Progenitor cell of endocrine pancreas (in vitro differentiated cells): ENCODE results near the gene COL17A1. TPM values are rescaled to one million over a fixed set of nuclear protein-coding genes. Genes with fewer than 3 reads are reported as not detected.

ENCODE experiments used
- DNase-seq: peaks from one replicate; pipeline ENCODE4 v3.0.0; 2021; ENCODE audit warnings: low spot score; ENCODE audit not compliant: unreplicated experiment
- H3K27ac Mint-ChIP-seq: 2 replicates; pipeline ENCODE4 v1.8.0; 2021; ENCODE audit warnings: mild to moderate bottlenecking, moderate library complexity, mixed read lengths
- H3K27me3 Mint-ChIP-seq: 2 replicates; pipeline ENCODE4 v1.8.0; 2021; ENCODE audit warnings: mixed read lengths
- H3K36me3 Mint-ChIP-seq: 2 replicates; pipeline ENCODE4 v1.8.0; 2022; ENCODE audit warnings: mixed read lengths; ENCODE audit not compliant: insufficient read depth
- H3K4me1 Mint-ChIP-seq: 2 replicates; pipeline ENCODE4 v1.8.0; 2021; ENCODE audit warnings: low read depth, mixed read lengths
- H3K4me3 Mint-ChIP-seq: 2 replicates; pipeline ENCODE4 v1.8.0; 2021; ENCODE audit warnings: low read depth, mild to moderate bottlenecking, moderate library complexity, mixed read lengths
- H3K9me3 Mint-ChIP-seq: 2 replicates; pipeline ENCODE4 v1.8.0; 2021; ENCODE audit warnings: low read depth, mixed read lengths
- total RNA-seq: library from RNA; stranded (reverse); gene quantifications from 2 replicates; pipeline ENCODE4 v1.2.1, GENCODE V29; 2021
- TF ChIP-seq, protein P1 (sequence below): fragments of 200-600 bp; sonication (generic); IDR thresholded peaks from one replicate; pipeline ENCODE4 v1.5.0; 2021; ENCODE audit warnings: antibody characterized with exemption, mild to moderate bottlenecking; ENCODE audit not compliant: unreplicated experiment

COL17A1 gene
- total RNA-seq, 1 donor from 2014 or later: 0.86 TPM

DNA sequence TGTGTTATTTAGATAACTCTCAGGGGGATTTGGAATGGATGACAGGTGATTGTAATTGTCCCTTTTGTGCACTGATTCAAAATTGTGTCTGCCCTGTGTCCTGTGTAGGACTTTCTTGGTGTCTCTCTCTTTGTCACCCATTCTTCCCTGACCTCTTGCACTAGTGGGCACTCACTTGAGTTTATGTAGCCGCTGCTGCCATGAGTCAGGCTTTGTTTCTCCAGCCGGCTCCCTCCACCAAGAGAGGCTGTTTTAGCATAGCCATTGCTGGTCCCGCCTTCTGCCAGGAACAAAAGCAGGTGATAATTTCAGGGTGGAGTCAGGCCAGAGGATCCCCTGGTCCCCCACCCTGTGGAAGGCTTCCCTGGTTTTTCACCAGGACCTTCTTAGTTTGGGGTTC is 8.4 kb downstream of the COL17A1 start:
- Mint-ChIP-seq H3K9me3 (no peaks in the 10 kb centered on the region), H3K27ac (no peak overlapping the region), H3K36me3 (no peaks in the 10 kb centered on the region), H3K27me3 (no peaks in the 10 kb centered on the region), H3K4me3 (no peak overlapping the region), H3K4me1 (peaks cover 4% of the 10 kb centered on the region)
- no peak for DNase-seq
- TF ChIP-seq, protein P1, sequence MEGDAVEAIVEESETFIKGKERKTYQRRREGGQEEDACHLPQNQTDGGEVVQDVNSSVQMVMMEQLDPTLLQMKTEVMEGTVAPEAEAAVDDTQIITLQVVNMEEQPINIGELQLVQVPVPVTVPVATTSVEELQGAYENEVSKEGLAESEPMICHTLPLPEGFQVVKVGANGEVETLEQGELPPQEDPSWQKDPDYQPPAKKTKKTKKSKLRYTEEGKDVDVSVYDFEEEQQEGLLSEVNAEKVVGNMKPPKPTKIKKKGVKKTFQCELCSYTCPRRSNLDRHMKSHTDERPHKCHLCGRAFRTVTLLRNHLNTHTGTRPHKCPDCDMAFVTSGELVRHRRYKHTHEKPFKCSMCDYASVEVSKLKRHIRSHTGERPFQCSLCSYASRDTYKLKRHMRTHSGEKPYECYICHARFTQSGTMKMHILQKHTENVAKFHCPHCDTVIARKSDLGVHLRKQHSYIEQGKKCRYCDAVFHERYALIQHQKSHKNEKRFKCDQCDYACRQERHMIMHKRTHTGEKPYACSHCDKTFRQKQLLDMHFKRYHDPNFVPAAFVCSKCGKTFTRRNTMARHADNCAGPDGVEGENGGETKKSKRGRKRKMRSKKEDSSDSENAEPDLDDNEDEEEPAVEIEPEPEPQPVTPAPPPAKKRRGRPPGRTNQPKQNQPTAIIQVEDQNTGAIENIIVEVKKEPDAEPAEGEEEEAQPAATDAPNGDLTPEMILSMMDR: no peak

DNA sequence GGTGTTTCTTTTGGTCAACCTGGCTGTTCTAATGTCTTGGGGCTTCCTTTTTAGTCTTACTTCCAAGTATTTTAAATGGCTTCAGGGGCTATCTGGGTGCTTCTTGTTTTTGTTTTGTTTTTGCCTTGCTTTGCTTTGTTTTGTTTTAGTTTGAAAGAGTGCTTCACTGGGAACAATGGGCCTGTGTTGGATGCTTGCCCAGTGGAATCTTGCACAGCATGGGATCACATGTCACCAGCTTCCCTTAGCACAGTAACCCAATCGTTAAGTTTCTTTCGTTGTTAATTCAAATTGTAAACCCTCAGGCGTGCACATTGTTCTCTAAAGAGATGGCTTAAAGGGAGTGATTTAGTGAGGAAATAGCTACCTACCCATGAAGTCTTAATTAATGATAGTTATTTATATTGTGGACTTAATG is 8.9 kb downstream of the COL17A1 start:
- no peak for DNase-seq
- no peaks in the 10 kb centered on the region for H3K9me3 Mint-ChIP-seq
- peaks cover 1% of the 10 kb centered on the region for H3K27me3 Mint-ChIP-seq
- TF ChIP-seq, protein P1: no peak
- H3K27ac Mint-ChIP-seq: no peak overlapping the region
- H3K4me3 Mint-ChIP-seq: no peak overlapping the region
- no peaks in the 10 kb centered on the region for H3K36me3 Mint-ChIP-seq
- H3K4me1 Mint-ChIP-seq: peaks cover 4% of the 10 kb centered on the region

DNA sequence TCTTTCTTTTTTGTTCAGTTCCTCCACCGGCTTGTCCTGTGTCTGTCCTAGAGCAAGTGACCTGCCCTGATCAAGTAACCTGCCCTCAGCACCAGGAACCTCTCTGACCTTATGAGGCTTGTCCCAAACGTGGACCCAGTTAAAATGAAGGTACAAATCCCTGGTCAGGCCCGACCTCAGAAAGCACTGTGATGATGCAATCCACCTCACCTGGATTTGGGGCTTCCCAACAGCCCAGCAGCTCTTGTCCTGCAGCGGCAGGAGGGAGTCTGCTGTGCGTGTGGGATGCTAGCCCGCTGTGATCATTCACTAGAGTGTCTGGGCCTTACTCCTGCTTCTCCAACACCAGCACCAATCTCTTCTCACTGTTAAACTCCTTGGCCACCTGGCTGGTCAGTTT is 11.2 kb downstream of the COL17A1 start:
- no peak for DNase-seq
- peaks cover 4% of the 10 kb centered on the region for H3K4me1 Mint-ChIP-seq
- TF ChIP-seq, protein P1: no peak
- no peaks in the 10 kb centered on the region for H3K9me3 Mint-ChIP-seq
- H3K4me3 Mint-ChIP-seq: no peak overlapping the region
- no peak overlapping the region for H3K27ac Mint-ChIP-seq
- H3K27me3 Mint-ChIP-seq: peaks cover 13% of the 10 kb centered on the region
- H3K36me3 Mint-ChIP-seq: no peaks in the 10 kb centered on the region

DNA sequence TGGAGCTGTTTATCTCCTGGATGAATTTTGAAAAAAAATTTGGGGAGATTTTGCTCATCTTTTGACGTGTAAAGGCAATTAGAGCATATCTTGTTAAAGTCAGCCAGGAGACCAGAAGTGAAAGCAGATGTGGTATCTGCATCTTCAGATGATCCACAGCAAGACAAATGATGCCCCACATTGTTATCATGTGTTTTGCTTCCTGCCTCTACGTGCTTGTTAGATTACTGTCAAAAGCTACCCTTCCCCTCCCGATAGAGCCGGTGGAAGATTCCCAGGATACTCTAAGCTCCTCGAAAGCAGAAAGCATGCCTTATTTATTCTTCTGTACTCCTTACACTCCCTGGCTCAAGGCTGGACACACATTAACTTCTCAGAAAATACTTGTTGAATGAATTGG is 12.9 kb downstream of the COL17A1 start:
- Mint-ChIP-seq H3K36me3 (no peaks in the 10 kb centered on the region), H3K4me1 (peaks cover 14% of the 10 kb centered on the region), H3K4me3 (no peak overlapping the region), H3K27me3 (peaks cover 13% of the 10 kb centered on the region), H3K27ac (no peak overlapping the region), H3K9me3 (no peaks in the 10 kb centered on the region)
- DNase-seq: no peak
- TF ChIP-seq, protein P1: no peak

DNA sequence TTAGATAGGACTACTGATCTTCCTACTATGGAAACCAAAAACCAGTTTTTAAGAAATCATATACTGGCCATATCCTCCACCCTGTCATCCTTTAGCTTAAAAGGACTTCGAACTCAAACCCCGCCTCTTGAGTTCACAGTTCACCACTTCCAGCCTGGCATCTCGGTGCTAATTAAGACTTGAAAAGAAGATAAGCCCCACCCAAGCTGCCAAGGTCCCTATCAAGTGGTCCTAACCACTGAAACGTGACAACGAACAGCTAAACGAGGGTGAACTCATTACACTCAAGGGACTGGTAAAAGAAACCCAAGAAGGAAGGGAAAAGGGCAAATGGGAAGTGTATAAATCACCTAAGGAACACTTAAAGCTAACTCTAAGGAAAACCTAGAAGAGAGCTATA is 16.1 kb downstream of the COL17A1 start:
- H3K27ac Mint-ChIP-seq: peak overlapping the region; percentile 25
- no peaks in the 10 kb centered on the region for H3K9me3 Mint-ChIP-seq
- H3K27me3 Mint-ChIP-seq: peaks cover 13% of the 10 kb centered on the region
- DNase-seq: no peak
- H3K4me1 Mint-ChIP-seq: peaks cover 36% of the 10 kb centered on the region
- no peaks in the 10 kb centered on the region for H3K36me3 Mint-ChIP-seq
- TF ChIP-seq, protein P1: no peak
- no peak overlapping the region for H3K4me3 Mint-ChIP-seq
